GM21526 (cell line): ENCODE measurements around the gene OR10A2.
A peak's percentile ranks its signal among the peaks of the same experiment; 100 is the strongest.
"Not testable (repeated sequence)": the region's sequence is repeated elsewhere in the genome, so short reads cannot be mapped to it uniquely, and the experiment has no call there.

Experiments
- ATAC-seq: cut with Tn5 transposase; IDR thresholded peaks from one replicate; pipeline ENCODE4 v1.9.1; 2021; ENCODE audit warnings: moderate library complexity; ENCODE audit not compliant: unreplicated experiment, low FRiP score

Gene OR10A2

GRCh38 chr11:6862961-6863360 lies at the start of gene OR10A2:
Gene OR10A2, plus strand, starts transcription at chr11:6863057. Its CDS starts 6,698 bp downstream, at chr11:6869755.
- ATAC-seq, result no peak

- no peak for ATAC-seq
Observed at GRCh38 chr11:6813656-6814055, 49.2 kb upstream of the OR10A2 start.

- no peak for ATAC-seq
Observed at GRCh38 chr11:6817694-6818093, 45.2 kb upstream of the OR10A2 start.

GRCh38 chr11:6818967-6819366 lies 43.9 kb upstream of the OR10A2 start:
- no peak for ATAC-seq

GRCh38 chr11:6824136-6824823 lies 38.6 kb upstream of the OR10A2 start:
- ATAC-seq, result no peak

- ATAC-seq, result no peak
Observed at GRCh38 chr11:6825231-6825744, 37.6 kb upstream of the OR10A2 start.

- ATAC-seq, result no peak
Observed at GRCh38 chr11:6828103-6828502, 34.8 kb upstream of the OR10A2 start.

GRCh38 chr11:6833356-6833755 lies 29.5 kb upstream of the OR10A2 start:
- ATAC-seq, result no peak

GRCh38 chr11:6834021-6834420 lies 28.8 kb upstream of the OR10A2 start:
- ATAC-seq, result no peak

- no peak for ATAC-seq
Observed at GRCh38 chr11:6841694-6842093, 21.2 kb upstream of the OR10A2 start.

- no peak for ATAC-seq
Observed at GRCh38 chr11:6843670-6844069, 19.2 kb upstream of the OR10A2 start.

- ATAC-seq, result no peak
Observed at GRCh38 chr11:6844356-6844755, 18.5 kb upstream of the OR10A2 start.

- no peak for ATAC-seq
Observed at GRCh38 chr11:6845383-6845782, 17.5 kb upstream of the OR10A2 start, which contains the start of gene OR10A5. Gene OR10A5, plus strand, starts transcription at chr11:6845683. Its CDS starts 0 bp downstream, at chr11:6845683.

- no peak for ATAC-seq
Observed at GRCh38 chr11:6850526-6850925, 12.3 kb upstream of the OR10A2 start.

- ATAC-seq, result not testable (repeated sequence)
Observed at GRCh38 chr11:6854801-6855200, 8.1 kb upstream of the OR10A2 start.

- ATAC-seq, result no peak
Observed at GRCh38 chr11:6855971-6856541, 6.8 kb upstream of the OR10A2 start.

- peak; percentile 62 for ATAC-seq
Observed at GRCh38 chr11:6856871-6857270, 6.0 kb upstream of the OR10A2 start.

- ATAC-seq, result no peak
Observed at GRCh38 chr11:6864438-6864837, 1.6 kb downstream of the OR10A2 start.

- no peak for ATAC-seq
Observed at GRCh38 chr11:6871278-6871677, 8.4 kb downstream of the OR10A2 start.

- ATAC-seq, result no peak
Observed at GRCh38 chr11:6875761-6876160, 12.9 kb downstream of the OR10A2 start.

GRCh38 chr11:6876325-6876724 lies 13.5 kb downstream of the OR10A2 start, which contains the start of gene OR10A4:
Gene OR10A4, plus strand, starts transcription at chr11:6876625. Its CDS starts 23 bp downstream, at chr11:6876648.
- no peak for ATAC-seq

- ATAC-seq, result no peak
Observed at GRCh38 chr11:6876914-6877313, 14.1 kb downstream of the OR10A2 start.
